ENCODE results near the gene SEC24B.

GRCh38 chr4:109385260-109385659 is 48.4 kb upstream of the SEC24B start:
- TF ChIP-seq CTCF (IDR thresholded peaks at IDR 0.05) = no peak
- no peak for TF ChIP-seq ZFX (IDR thresholded peaks at IDR 0.05; ENCODE audit: borderline replicate concordance)

Measured in 22Rv1 (cell line).